K562 (cell line): ENCODE measurements around the gene ABCC9. TPM values are rescaled to one million over a fixed set of nuclear protein-coding genes. Genes with fewer than 3 reads are reported as not detected.

Experiments used
- GABPA ChIP-seq: fragments of 200-800 bp; sonication (Bioruptor generic); conservative IDR thresholded peaks from 2 replicates; pipeline ENCODE4 v1.6.1; 2016; ENCODE audit warnings: low read depth, missing genetic modification characterization, missing compliant biosample characterization
- NFE2L1 ChIP-seq: fragments of 450-650 bp; IDR thresholded peaks from 2 replicates; pipeline ENCODE4 v1.6.1; 2016; ENCODE audit warnings: missing genetic modification characterization, low read depth, mild to moderate bottlenecking, missing compliant biosample characterization, moderate library complexity, borderline replicate concordance
- TEAD2 ChIP-seq: fragments of 450-650 bp; IDR thresholded peaks from 2 replicates; pipeline ENCODE4 v1.6.1; 2016; ENCODE audit warnings: missing genetic modification characterization, control low read depth, missing compliant biosample characterization
- ZNF584 ChIP-seq: fragments of 200-800 bp; sonication (Bioruptor generic); IDR thresholded peaks from 2 replicates; pipeline ENCODE4 v1.6.1; 2016; ENCODE audit warnings: low read depth, mild to moderate bottlenecking, missing genetic modification characterization, missing compliant biosample characterization
- ZNF77 ChIP-seq: fragments of 250-450 bp; sonication (Bioruptor Pico); IDR thresholded peaks from 2 replicates; pipeline ENCODE4 v1.5.0; 2020
- ZNF785 ChIP-seq: fragments of 250-450 bp; sonication (Bioruptor Pico); IDR thresholded peaks from 2 replicates; pipeline ENCODE4 v1.4.0; 2020; ENCODE audit warnings: mild to moderate bottlenecking
- polyA plus RNA-seq, 8 experiments: library from polyadenylated mRNA; depleted of rRNA in 4 of 8; stranded (reverse) in 5 of 8; unstranded in 3 of 8; fragments of >200 nt; fragmentation: Nextera tagmentation in 2 of 8; fragmentation: Illumina TruSeq in 1 of 8; extraction: Ambion mirVana in 2 of 8; extraction: Trizol in 1 of 8; gene quantifications; 2 replicates each; pipeline versions ENCODE4 v1.2.1 to v1.2.3, GENCODE V29; 2011 to 2014; ENCODE audit warnings: inconsistent platforms in 1 of 8, missing spikeins in 1 of 8
- total RNA-seq, 7 experiments: library from RNA; depleted of rRNA in 6 of 7; stranded (reverse); fragments of >200 nt in 6 of 7; fragmentation: Illumina TruSeq in 2 of 7; extraction: Trizol in 2 of 7; gene quantifications; 2 replicates each; pipeline versions ENCODE4 v1.2.1 to v1.2.3, GENCODE V29; 2011 to 2021; ENCODE audit warnings: low replicate concordance in 1 of 7
- TF ChIP-seq, protein P1 (sequence below): IDR thresholded peaks from 2 replicates; pipeline ENCODE4 v1.6.1; 2011; ENCODE audit not compliant: insufficient read length; ENCODE audit errors: extremely low read depth
- TF ChIP-seq, protein P2 (sequence below): fragments of 450-650 bp; formaldehyde crosslinking; IDR thresholded peaks from 2 replicates; pipeline ENCODE4 v1.4.0; 2020; ENCODE audit warnings: mild to moderate bottlenecking, mixed read lengths
- TF ChIP-seq, protein P3 (sequence below): fragments of 450-650 bp; IDR thresholded peaks from 2 replicates; pipeline ENCODE4 v1.7.1; 2018; ENCODE audit warnings: mild to moderate bottlenecking, low read depth; ENCODE audit not compliant: partially characterized antibody

ABCC9 gene
- total and polyA plus RNA-seq, 9 of the 15 experiments (the other 6 are each of a cell fraction or from before 2014, with no cell fraction given) = 0.05 to 0.40 (median 0.18) TPM

DNA sequence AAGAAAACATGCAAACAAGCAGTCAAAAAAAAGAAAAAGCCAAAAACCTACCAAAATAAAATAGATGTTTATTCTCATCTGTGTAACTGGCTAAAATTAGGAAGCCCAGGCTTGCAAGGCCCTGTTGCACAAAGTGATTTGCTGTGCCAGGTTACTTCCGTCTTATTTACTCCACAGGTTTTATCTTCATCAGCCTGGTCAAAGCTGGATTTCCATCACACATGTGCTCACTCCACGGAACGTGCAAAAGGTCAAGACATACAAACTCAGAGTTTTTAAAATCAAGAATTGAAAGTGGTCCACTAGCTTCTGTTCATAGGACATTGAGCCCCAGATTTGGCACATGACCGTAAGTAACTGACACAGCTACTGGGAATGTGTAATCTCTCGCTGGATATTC is 181.5 kb downstream of the ABCC9 start (continued):
- TF ChIP-seq, protein P1, sequence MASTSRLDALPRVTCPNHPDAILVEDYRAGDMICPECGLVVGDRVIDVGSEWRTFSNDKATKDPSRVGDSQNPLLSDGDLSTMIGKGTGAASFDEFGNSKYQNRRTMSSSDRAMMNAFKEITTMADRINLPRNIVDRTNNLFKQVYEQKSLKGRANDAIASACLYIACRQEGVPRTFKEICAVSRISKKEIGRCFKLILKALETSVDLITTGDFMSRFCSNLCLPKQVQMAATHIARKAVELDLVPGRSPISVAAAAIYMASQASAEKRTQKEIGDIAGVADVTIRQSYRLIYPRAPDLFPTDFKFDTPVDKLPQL = no peak
- no peak for TF ChIP-seq TEAD2 (tag)
- no peak for TF ChIP-seq ZNF584 (CRISPR knock-in tag)
- no peak for TF ChIP-seq ZNF785 (CRISPR knock-in tag)
- no peak for TF ChIP-seq ZNF77
- no peak for TF ChIP-seq NFE2L1
- TF ChIP-seq, protein P2, sequence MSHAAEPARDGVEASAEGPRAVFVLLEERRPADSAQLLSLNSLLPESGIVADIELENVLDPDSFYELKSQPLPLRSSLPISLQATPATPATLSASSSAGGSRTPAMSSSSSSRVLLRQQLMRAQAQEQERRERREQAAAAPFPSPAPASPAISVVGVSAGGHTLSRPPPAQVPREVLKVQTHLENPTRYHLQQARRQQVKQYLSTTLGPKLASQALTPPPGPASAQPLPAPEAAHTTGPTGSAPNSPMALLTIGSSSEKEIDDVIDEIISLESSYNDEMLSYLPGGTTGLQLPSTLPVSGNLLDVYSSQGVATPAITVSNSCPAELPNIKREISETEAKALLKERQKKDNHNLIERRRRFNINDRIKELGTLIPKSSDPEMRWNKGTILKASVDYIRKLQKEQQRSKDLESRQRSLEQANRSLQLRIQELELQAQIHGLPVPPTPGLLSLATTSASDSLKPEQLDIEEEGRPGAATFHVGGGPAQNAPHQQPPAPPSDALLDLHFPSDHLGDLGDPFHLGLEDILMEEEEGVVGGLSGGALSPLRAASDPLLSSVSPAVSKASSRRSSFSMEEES (CRISPR knock-in tag) = no peak
- TF ChIP-seq GABPA (tag) = no peak
- TF ChIP-seq, protein P3, sequence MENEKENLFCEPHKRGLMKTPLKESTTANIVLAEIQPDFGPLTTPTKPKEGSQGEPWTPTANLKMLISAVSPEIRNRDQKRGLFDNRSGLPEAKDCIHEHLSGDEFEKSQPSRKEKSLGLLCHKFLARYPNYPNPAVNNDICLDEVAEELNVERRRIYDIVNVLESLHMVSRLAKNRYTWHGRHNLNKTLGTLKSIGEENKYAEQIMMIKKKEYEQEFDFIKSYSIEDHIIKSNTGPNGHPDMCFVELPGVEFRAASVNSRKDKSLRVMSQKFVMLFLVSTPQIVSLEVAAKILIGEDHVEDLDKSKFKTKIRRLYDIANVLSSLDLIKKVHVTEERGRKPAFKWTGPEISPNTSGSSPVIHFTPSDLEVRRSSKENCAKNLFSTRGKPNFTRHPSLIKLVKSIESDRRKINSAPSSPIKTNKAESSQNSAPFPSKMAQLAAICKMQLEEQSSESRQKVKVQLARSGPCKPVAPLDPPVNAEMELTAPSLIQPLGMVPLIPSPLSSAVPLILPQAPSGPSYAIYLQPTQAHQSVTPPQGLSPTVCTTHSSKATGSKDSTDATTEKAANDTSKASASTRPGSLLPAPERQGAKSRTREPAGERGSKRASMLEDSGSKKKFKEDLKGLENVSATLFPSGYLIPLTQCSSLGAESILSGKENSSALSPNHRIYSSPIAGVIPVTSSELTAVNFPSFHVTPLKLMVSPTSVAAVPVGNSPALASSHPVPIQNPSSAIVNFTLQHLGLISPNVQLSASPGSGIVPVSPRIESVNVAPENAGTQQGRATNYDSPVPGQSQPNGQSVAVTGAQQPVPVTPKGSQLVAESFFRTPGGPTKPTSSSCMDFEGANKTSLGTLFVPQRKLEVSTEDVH = no peak
